Measurements from ENCODE around the gene TOMM70.

Gene TOMM70

DNA sequence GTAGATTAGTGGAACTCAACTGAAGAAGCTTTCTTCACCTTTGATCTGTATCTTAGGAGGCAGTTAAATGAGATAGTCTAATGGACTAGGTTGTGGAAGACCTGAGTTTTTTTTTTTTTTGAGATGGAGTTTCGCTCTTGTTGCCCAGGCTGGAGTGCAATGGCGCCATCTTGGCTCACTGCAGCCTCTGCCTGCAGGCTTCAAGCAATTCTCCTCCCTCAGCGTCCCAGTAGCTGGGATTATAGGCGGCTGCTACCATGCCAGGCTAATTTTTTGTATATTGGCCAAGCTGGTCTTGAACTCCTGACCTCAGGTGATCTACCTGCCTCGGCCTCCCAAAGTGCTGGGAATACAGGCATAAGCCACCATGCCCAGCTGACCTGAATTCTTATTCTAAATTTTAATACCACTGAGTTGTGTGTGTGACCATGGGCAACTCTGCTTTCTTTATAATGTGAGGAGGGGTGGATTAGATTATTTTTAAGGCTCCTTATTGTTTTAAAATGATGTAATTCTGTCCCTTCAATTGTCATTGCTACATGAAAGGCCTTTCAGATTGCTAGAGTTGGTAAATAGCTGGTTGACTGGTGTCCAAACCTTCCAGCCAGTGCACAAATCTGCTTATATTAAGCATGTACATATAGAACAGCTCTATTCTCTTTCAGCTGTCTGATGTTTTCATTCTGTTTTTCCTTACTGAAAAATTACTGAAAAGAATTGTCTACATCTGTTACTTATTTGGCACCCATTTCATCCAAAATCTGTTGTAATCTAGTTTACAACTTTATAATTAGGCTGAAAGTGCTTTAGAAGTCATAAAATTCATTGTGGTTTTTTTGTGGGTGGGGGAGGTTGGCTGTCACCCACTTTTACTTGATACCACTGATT, 2.7 kb upstream of the TOMM70 start:
- H3K36me3 ChIP-seq (ENCODE audit: insufficient read depth, low read length), result peaks cover 13% of the 10 kb centered on the region
- peak overlapping the region; percentile 85 for H3K9ac ChIP-seq (ENCODE audit: low read length)
- peak overlapping the region; percentile 94 for H3K4me3 ChIP-seq (ENCODE audit: low read depth, low read length, poor library complexity, severe bottlenecking)
- TF ChIP-seq EZH2 (IDR thresholded peaks at IDR 0.05; ENCODE audit: borderline replicate concordance, low read length), result no peak
- TF ChIP-seq, protein P1, sequence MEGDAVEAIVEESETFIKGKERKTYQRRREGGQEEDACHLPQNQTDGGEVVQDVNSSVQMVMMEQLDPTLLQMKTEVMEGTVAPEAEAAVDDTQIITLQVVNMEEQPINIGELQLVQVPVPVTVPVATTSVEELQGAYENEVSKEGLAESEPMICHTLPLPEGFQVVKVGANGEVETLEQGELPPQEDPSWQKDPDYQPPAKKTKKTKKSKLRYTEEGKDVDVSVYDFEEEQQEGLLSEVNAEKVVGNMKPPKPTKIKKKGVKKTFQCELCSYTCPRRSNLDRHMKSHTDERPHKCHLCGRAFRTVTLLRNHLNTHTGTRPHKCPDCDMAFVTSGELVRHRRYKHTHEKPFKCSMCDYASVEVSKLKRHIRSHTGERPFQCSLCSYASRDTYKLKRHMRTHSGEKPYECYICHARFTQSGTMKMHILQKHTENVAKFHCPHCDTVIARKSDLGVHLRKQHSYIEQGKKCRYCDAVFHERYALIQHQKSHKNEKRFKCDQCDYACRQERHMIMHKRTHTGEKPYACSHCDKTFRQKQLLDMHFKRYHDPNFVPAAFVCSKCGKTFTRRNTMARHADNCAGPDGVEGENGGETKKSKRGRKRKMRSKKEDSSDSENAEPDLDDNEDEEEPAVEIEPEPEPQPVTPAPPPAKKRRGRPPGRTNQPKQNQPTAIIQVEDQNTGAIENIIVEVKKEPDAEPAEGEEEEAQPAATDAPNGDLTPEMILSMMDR (IDR thresholded peaks at IDR 0.05; ENCODE audit: low read length), result no peak; the same call in 1 of the 2 replicates
- no peaks in the 10 kb centered on the region for H4K20me1 ChIP-seq (ENCODE audit: insufficient read depth, low read length)
- peaks cover 17% of the 10 kb centered on the region for H3K9me3 ChIP-seq (ENCODE audit: low read length)
- H3K4me1 ChIP-seq (ENCODE audit: insufficient read depth, low read length, severe bottlenecking), result peaks cover 40% of the 10 kb centered on the region
- peak overlapping the region; percentile 95 for H3K4me2 ChIP-seq (ENCODE audit: low read length)
- no peaks in the 10 kb centered on the region for H3F3A ChIP-seq (ENCODE audit: insufficient read depth, low read length)
- H3K9me2 ChIP-seq (ENCODE audit: low read depth, low read length), result no peaks in the 10 kb centered on the region
- peaks cover 33% of the 10 kb centered on the region for H3K79me2 ChIP-seq (ENCODE audit: insufficient read depth, low read length)
- peak overlapping the region; percentile 25 for H3K27ac ChIP-seq (ENCODE audit: low read depth, low read length, poor library complexity, severe bottlenecking)
- H3K27me3 ChIP-seq (ENCODE audit: insufficient read depth, low read length), result no peaks in the 10 kb centered on the region
- peak overlapping the region; percentile 67; the same call in 1 of the 2 replicates for H2AFZ ChIP-seq (ENCODE audit: low read length)

GRCh38 chr3:100402891-100403290, 2.0 kb upstream of the TOMM70 start:
- peak overlapping the region; percentile 94 for H3K4me3 ChIP-seq (ENCODE audit: low read depth, low read length, poor library complexity, severe bottlenecking)
- no peaks in the 10 kb centered on the region for H3F3A ChIP-seq (ENCODE audit: insufficient read depth, low read length)
- H4K20me1 ChIP-seq (ENCODE audit: insufficient read depth, low read length), result no peaks in the 10 kb centered on the region
- no peaks in the 10 kb centered on the region for H3K27me3 ChIP-seq (ENCODE audit: insufficient read depth, low read length)
- H3K27ac ChIP-seq (ENCODE audit: low read depth, low read length, poor library complexity, severe bottlenecking), result peak overlapping the region; percentile 84
- H3K9me3 ChIP-seq (ENCODE audit: low read length), result peaks cover 10% of the 10 kb centered on the region
- TF ChIP-seq, protein P1 (IDR thresholded peaks at IDR 0.05; ENCODE audit: low read length), result no peak
- no peak for TF ChIP-seq EZH2 (IDR thresholded peaks at IDR 0.05; ENCODE audit: borderline replicate concordance, low read length)
- peak overlapping the region; percentile 67; the same call in 1 of the 2 replicates for H2AFZ ChIP-seq (ENCODE audit: low read length)
- no peaks in the 10 kb centered on the region for H3K9me2 ChIP-seq (ENCODE audit: low read depth, low read length)
- peaks cover 44% of the 10 kb centered on the region for H3K4me1 ChIP-seq (ENCODE audit: insufficient read depth, low read length, severe bottlenecking)
- H3K9ac ChIP-seq (ENCODE audit: low read length), result peak overlapping the region; percentile 85
- peak overlapping the region; percentile 95 for H3K4me2 ChIP-seq (ENCODE audit: low read length)
- peaks cover 6% of the 10 kb centered on the region; the same call in 1 of the 2 replicates for H3K36me3 ChIP-seq (ENCODE audit: insufficient read depth, low read length)
- H3K79me2 ChIP-seq (ENCODE audit: insufficient read depth, low read length), result peaks cover 41% of the 10 kb centered on the region

DNA sequence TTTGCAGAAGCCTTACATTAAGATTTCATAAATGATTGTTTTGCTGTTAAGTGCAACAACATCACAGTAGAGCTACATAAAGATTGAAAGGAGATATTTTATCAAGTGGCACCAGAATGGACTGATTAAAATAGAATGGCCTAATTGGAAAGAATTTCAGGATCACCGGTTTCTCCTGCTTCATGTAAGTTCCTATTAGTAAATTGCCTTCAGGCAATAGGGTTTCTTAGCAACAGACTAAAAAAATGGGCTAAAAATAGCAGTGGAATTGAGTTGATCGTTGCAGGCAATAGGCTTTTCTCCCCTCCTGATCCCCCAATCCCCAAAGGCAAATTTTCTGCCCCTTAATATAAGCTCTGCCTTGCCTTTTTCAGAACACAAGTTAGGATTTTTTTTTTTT, 1.4 kb upstream of the TOMM70 start:
- peak overlapping the region; percentile 95 for H3K4me2 ChIP-seq (ENCODE audit: low read length)
- H3F3A ChIP-seq (ENCODE audit: insufficient read depth, low read length), result no peaks in the 10 kb centered on the region
- H3K4me3 ChIP-seq (ENCODE audit: low read depth, low read length, poor library complexity, severe bottlenecking), result peak overlapping the region; percentile 94
- TF ChIP-seq EZH2 (IDR thresholded peaks at IDR 0.05; ENCODE audit: borderline replicate concordance, low read length), result no peak
- TF ChIP-seq, protein P1 (IDR thresholded peaks at IDR 0.05; ENCODE audit: low read length), result no peak
- peak overlapping the region; percentile 84 for H3K27ac ChIP-seq (ENCODE audit: low read depth, low read length, poor library complexity, severe bottlenecking)
- H3K27me3 ChIP-seq (ENCODE audit: insufficient read depth, low read length), result no peaks in the 10 kb centered on the region
- H3K9ac ChIP-seq (ENCODE audit: low read length), result peak overlapping the region; percentile 85
- H3K79me2 ChIP-seq (ENCODE audit: insufficient read depth, low read length), result peaks cover 47% of the 10 kb centered on the region
- peaks cover 5% of the 10 kb centered on the region for H3K36me3 ChIP-seq (ENCODE audit: insufficient read depth, low read length)
- no peaks in the 10 kb centered on the region for H4K20me1 ChIP-seq (ENCODE audit: insufficient read depth, low read length)
- peaks cover 46% of the 10 kb centered on the region for H3K4me1 ChIP-seq (ENCODE audit: insufficient read depth, low read length, severe bottlenecking)
- no peaks in the 10 kb centered on the region for H3K9me2 ChIP-seq (ENCODE audit: low read depth, low read length)
- H2AFZ ChIP-seq (ENCODE audit: low read length), result no peak overlapping the region
- peaks cover 5% of the 10 kb centered on the region; the same call in 1 of the 2 replicates for H3K9me3 ChIP-seq (ENCODE audit: low read length)
